IPS-NIHi7 (cell line): ENCODE results near the gene PALM2AKAP2.
A peak's percentile ranks its signal among the peaks of the same experiment; 100 is the strongest.
"Not testable (repeated sequence)": the region's sequence is repeated elsewhere in the genome, so short reads cannot be mapped to it uniquely, and the experiment has no call there.

ENCODE experiments used
- DNase-seq: peaks from one replicate; pipeline ENCODE4 v3.0.0; 2012; ENCODE audit warnings: mixed read lengths; ENCODE audit errors: extremely low spot score

PALM2AKAP2 gene

DNA sequence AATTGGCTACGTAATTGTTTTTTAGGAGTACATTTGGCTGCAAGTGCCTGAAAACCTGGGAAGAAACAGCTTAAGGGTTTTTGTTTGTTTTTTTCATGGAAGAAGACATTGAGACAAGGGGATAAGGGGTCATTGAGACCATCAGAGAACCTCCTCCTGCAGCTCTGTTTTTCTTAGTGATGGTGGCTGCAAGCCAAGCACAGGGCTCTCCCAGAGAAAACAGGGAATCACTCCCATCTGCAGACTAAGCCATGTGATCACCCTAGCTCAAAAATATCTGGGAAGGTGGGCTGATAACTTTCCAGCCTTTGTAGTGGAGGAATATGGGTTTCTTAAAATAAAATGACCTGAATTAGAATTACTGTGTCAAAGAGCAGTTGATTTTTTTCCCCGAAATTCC is 25.1 kb downstream of the PALM2AKAP2 start:
- DNase-seq, result no peak

GRCh38 chr9:109806506-109807115 is 26.6 kb downstream of the PALM2AKAP2 start:
- DNase-seq, result no peak

- DNase-seq, result no peak
Measured at GRCh38 chr9:109811876-109812275, 31.9 kb downstream of the PALM2AKAP2 start.

- no peak for DNase-seq
Measured at GRCh38 chr9:109812331-109812730, 32.3 kb downstream of the PALM2AKAP2 start.

GRCh38 chr9:109812818-109813281 is 32.9 kb downstream of the PALM2AKAP2 start:
- DNase-seq, result no peak

- DNase-seq, result no peak
Measured at GRCh38 chr9:109813303-109813702, 33.3 kb downstream of the PALM2AKAP2 start.

- no peak for DNase-seq
Measured at GRCh38 chr9:109813829-109814228, 33.8 kb downstream of the PALM2AKAP2 start.

- no peak for DNase-seq
Measured at GRCh38 chr9:109815366-109815947, 35.5 kb downstream of the PALM2AKAP2 start.

DNA sequence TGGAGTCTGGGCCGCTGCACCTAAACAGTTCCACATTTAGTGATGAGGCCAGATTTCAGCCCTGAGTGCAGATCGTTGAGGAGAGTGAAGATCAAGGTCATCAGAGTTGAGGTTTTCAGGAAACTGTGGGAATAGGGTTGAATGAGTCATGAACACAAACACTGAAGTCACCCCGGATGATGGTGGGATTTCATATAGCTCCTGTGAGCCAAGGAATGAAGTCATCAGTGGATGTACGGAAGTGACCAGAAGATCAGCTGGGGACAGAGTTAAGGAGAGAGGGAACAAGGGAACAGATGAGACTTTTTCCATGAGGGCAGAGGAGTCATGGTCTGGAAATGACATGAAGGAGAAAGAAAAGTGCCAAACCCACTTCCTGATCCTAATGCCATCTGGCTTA is 36.5 kb downstream of the PALM2AKAP2 start:
- DNase-seq, result no peak

- DNase-seq, result no peak
Measured at GRCh38 chr9:109817146-109817845, 37.3 kb downstream of the PALM2AKAP2 start.

GRCh38 chr9:109817846-109818472 is 38.0 kb downstream of the PALM2AKAP2 start:
- DNase-seq, result peak; percentile 82

- DNase-seq, result no peak
Measured at GRCh38 chr9:109821711-109822110, 41.7 kb downstream of the PALM2AKAP2 start.

DNA sequence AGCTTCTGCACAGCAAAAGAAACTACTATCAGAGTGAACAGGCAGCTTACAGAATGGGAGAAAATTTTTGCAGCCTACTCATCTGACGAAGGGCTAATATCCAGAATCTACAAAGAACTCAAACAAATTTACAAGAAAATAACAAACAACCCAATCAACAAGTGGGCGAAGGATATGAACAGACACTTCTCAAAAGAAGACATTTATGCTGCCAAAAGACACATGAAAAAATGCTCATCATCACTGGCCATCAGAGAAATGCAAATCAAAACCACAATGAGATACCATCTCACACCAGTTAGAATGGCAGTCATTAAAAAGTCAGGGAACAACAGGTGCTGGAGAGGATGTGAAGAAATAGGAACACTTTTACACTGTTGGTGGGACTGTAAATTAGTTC is 45.4 kb downstream of the PALM2AKAP2 start:
- not testable (repeated sequence) for DNase-seq

GRCh38 chr9:109826559-109826958 is 46.6 kb downstream of the PALM2AKAP2 start:
- no peak for DNase-seq

DNA sequence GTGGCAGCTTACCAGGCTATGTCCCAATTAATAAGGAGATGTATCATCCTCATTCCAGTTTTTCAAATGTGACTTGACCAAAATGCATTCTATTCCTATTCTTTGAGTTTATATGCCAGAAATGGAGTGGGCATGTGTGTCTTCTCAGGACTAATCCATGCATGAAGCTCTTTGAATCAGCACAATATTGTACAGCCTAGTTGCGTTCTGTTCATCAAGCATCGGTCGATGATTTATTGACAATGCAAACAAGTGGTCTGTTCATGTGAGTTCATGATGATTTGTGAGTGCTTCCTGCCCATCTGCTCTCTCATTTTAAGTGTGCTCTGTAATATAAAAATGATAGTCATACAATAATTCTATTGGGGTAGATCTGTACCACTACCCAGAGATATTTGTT is 48.3 kb downstream of the PALM2AKAP2 start:
- DNase-seq, result no peak
